Neutrophil (primary cell): ENCODE results near the gene USF2.

Experiments
- H3K27ac ChIP-seq: fragments of 200-600 bp; sonication (generic); 2 replicates; pipeline ENCODE4 v1.5.1; 2016; ENCODE audit warnings: mild to moderate bottlenecking, moderate library complexity
- H3K27me3 ChIP-seq: fragments of 200-600 bp; sonication (generic); 2 replicates; pipeline ENCODE4 v1.6.0; 2016; ENCODE audit warnings: mild to moderate bottlenecking
- H3K36me3 ChIP-seq: fragments of 200-600 bp; sonication (generic); 2 replicates; pipeline ENCODE4 v1.5.1; 2017
- H3K4me1 ChIP-seq, 2 experiments: fragments of 200-600 bp in 1 of 2; sonication (generic) in 1 of 2; 1 replicate in 1 of 2; 2 replicates in 1 of 2; pipeline versions ENCODE4 v1.5.1 to v1.6.1; 2013 to 2016; ENCODE audit warnings: low read depth in 1 of 2, low read length in 1 of 2, mild to moderate bottlenecking in 1 of 2, moderate library complexity in 1 of 2; ENCODE audit not compliant: control insufficient read depth in 1 of 2, insufficient read depth in 1 of 2
- H3K4me3 ChIP-seq, 2 experiments: fragments of 200-600 bp in 1 of 2; sonication (generic) in 1 of 2; 1 replicate in 1 of 2; 2 replicates in 1 of 2; pipeline ENCODE4 v1.5.1; 2013 to 2016; ENCODE audit warnings: low read depth in 1 of 2, low read length in 1 of 2, mild to moderate bottlenecking in 1 of 2, moderate library complexity in 1 of 2
- H3K9me3 ChIP-seq: fragments of 200-600 bp; sonication (generic); 2 replicates; pipeline ENCODE4 v1.5.1; 2016
- CTCF ChIP-seq: fragments of 200-600 bp; sonication (generic); IDR thresholded peaks from 2 replicates; pipeline ENCODE4 v1.5.1; 2016; ENCODE audit warnings: antibody characterized with exemption

The USF2 gene

GRCh38 chr19:35315883-35316282, 47.1 kb downstream of the USF2 start:
- no peak for TF ChIP-seq CTCF
- no peak overlapping the region for H3K27ac ChIP-seq
- H3K4me1 ChIP-seq, result peaks cover 16 to 19% of the 10 kb centered on the region in 2 experiments

GRCh38 chr19:35316560-35316959, 47.8 kb downstream of the USF2 start:
- no peak overlapping the region for H3K4me3 ChIP-seq
- no peak overlapping the region for H3K27ac ChIP-seq
- H3K4me1 ChIP-seq, result peaks cover 16 to 19% of the 10 kb centered on the region in 2 experiments
- no peak for TF ChIP-seq CTCF
- no peaks in the 10 kb centered on the region for H3K27me3 ChIP-seq
- H3K36me3 ChIP-seq, result no peaks in the 10 kb centered on the region
- H3K9me3 ChIP-seq, result no peaks in the 10 kb centered on the region

More at GRCh38 chr19:35315883-35316282, 47.1 kb downstream of the USF2 start:
- Histone ChIP-seq H3K36me3 (no peaks in the 10 kb centered on the region), H3K9me3 (no peaks in the 10 kb centered on the region), H3K4me3 (no peak overlapping the region), H3K27me3 (no peaks in the 10 kb centered on the region)

- H3K9me3 ChIP-seq, result no peaks in the 10 kb centered on the region
- H3K36me3 ChIP-seq, result no peaks in the 10 kb centered on the region
- no peak for TF ChIP-seq CTCF
- no peak overlapping the region for H3K27ac ChIP-seq
- no peaks in the 10 kb centered on the region for H3K27me3 ChIP-seq
- H3K4me3 ChIP-seq, result no peak overlapping the region
- H3K4me1 ChIP-seq, result peaks cover 16 to 19% of the 10 kb centered on the region in 2 experiments
Observed at GRCh38 chr19:35317464-35318043, 48.8 kb downstream of the USF2 start.

GRCh38 chr19:35318679-35319448, 50.1 kb downstream of the USF2 start:
- peaks cover 17 to 19% of the 10 kb centered on the region in 2 experiments for H3K4me1 ChIP-seq

GRCh38 chr19:35320065-35320713, 51.4 kb downstream of the USF2 start:
- Histone ChIP-seq H3K4me1 (peaks cover 23 to 25% of the 10 kb centered on the region in 2 experiments), H3K27me3 (no peaks in the 10 kb centered on the region), H3K4me3 (no peak overlapping the region), H3K27ac (no peak overlapping the region), H3K9me3 (no peaks in the 10 kb centered on the region), H3K36me3 (no peaks in the 10 kb centered on the region)
- TF ChIP-seq CTCF, result no peak

More at GRCh38 chr19:35318679-35319448, 50.1 kb downstream of the USF2 start:
- Histone ChIP-seq H3K27me3 (no peaks in the 10 kb centered on the region), H3K9me3 (no peaks in the 10 kb centered on the region), H3K4me3 (no peak overlapping the region), H3K36me3 (no peaks in the 10 kb centered on the region), H3K27ac (no peak overlapping the region)
- no peak for TF ChIP-seq CTCF
